HEK293 (cell line): ENCODE results near the gene EFCAB6.

Source experiments
- CTCF ChIA-PET: fragments of 350-600 bp; formaldehyde crosslinking; extraction: SDS; loops from one replicate; lab custom pipeline; 2021; ENCODE audit warnings: antibody characterized with exemption; lab: Yijun Ruan, JAX
- POLR2A ChIA-PET: fragments of 300-600 bp; formaldehyde crosslinking; extraction: SDS; loops from one replicate; lab custom pipeline; 2020; ENCODE audit warnings: antibody characterized with exemption, inconsistent platforms; lab: Yijun Ruan, JAX
- H3K27ac ChIP-seq: fragments of 200-500 bp; sonication (Bioruptor generic); 2 replicates; pipeline ENCODE4 v1.5.1; 2014; ENCODE audit warnings: low read depth, low read length, control low read depth, inconsistent platforms; ENCODE audit errors: extremely low read depth
- H3K36me3 ChIP-seq, 2 experiments: fragments of 200-500 bp in 1 of 2; sonication (Bioruptor generic) in 1 of 2; 1 replicate in 1 of 2; 2 replicates in 1 of 2; pipeline ENCODE4 v1.5.1; 2014 to 2017; ENCODE audit warnings: inconsistent platforms in 2 of 2, low read length in 2 of 2; ENCODE audit not compliant: control insufficient read depth in 2 of 2, insufficient read depth in 1 of 2
- H3K4me1 ChIP-seq: fragments of 200-500 bp; sonication (Bioruptor generic); 2 replicates; pipeline ENCODE4 v1.5.1; 2014; ENCODE audit warnings: mild to moderate bottlenecking, low read length, inconsistent platforms; ENCODE audit not compliant: control insufficient read depth, insufficient read depth
- H3K4me3 ChIP-seq: 2 replicates; pipeline ENCODE4 v1.5.1; 2011; ENCODE audit warnings: low read depth, mild to moderate bottlenecking, control low read depth, low read length, moderate library complexity
- H3K9me3 ChIP-seq: fragments of 200-500 bp; sonication (Bioruptor generic); 2 replicates; pipeline ENCODE4 v1.5.1; 2014; ENCODE audit warnings: low read depth, low read length, inconsistent platforms; ENCODE audit not compliant: control insufficient read depth, insufficient read depth
- IKZF3 ChIP-seq: fragments of 450-650 bp; IDR thresholded peaks from 2 replicates; pipeline ENCODE4 v1.5.0; 2018; ENCODE audit warnings: missing biosample characterization, mild to moderate bottlenecking, missing genetic modification characterization, moderate library complexity
- MZF1 ChIP-seq: fragments of 450-650 bp; formaldehyde crosslinking; IDR thresholded peaks from 2 replicates; pipeline ENCODE4 v1.5.1; 2017; ENCODE audit warnings: missing biosample characterization, missing genetic modification characterization, borderline replicate concordance
- RBAK ChIP-seq: fragments of 450-650 bp; formaldehyde crosslinking; IDR thresholded peaks from 2 replicates; pipeline ENCODE4 v1.5.1; 2016; ENCODE audit warnings: missing biosample characterization, missing genetic modification characterization
- SCRT2 ChIP-seq: fragments of 450-650 bp; formaldehyde crosslinking; IDR thresholded peaks from 2 replicates; pipeline ENCODE4 v1.5.1; 2016; ENCODE audit warnings: missing biosample characterization, missing genetic modification characterization
- SETDB1 ChIP-seq: IDR thresholded peaks from one replicate; pipeline ENCODE4 v1.6.1; 2017; ENCODE audit warnings: mild to moderate bottlenecking, low read length, moderate library complexity, mixed read lengths; ENCODE audit not compliant: insufficient read length
- YY2 ChIP-seq: fragments of 450-650 bp; formaldehyde crosslinking; IDR thresholded peaks from 2 replicates; pipeline ENCODE4 v1.5.1; 2016; ENCODE audit warnings: missing biosample characterization, missing genetic modification characterization
- ZBTB17 ChIP-seq: fragments of 450-650 bp; formaldehyde crosslinking; IDR thresholded peaks from 2 replicates; pipeline ENCODE4 v1.5.1; 2016; ENCODE audit warnings: missing biosample characterization, missing genetic modification characterization
- ZBTB20 ChIP-seq: fragments of 450-650 bp; formaldehyde crosslinking; IDR thresholded peaks from 2 replicates; pipeline ENCODE4 v1.5.1; 2016; ENCODE audit warnings: missing biosample characterization, missing genetic modification characterization
- ZEB2 ChIP-seq: fragments of 450-650 bp; formaldehyde crosslinking; IDR thresholded peaks from 2 replicates; pipeline ENCODE4 v1.5.1; 2016; ENCODE audit warnings: missing biosample characterization, missing genetic modification characterization
- ZFHX2 ChIP-seq: fragments of 450-650 bp; formaldehyde crosslinking; conservative IDR thresholded peaks from 2 replicates; pipeline ENCODE4 v1.5.1; 2016; ENCODE audit warnings: missing biosample characterization, missing genetic modification characterization
- ZNF10 ChIP-seq: fragments of 450-650 bp; formaldehyde crosslinking; IDR thresholded peaks from 2 replicates; pipeline ENCODE4 v1.5.1; 2017; ENCODE audit warnings: missing biosample characterization, missing genetic modification characterization
- ZNF132 ChIP-seq: fragments of 450-650 bp; formaldehyde crosslinking; IDR thresholded peaks from 2 replicates; pipeline ENCODE4 v1.5.1; 2017; ENCODE audit warnings: missing biosample characterization, missing genetic modification characterization, borderline replicate concordance
- ZNF157 ChIP-seq: fragments of 450-650 bp; formaldehyde crosslinking; IDR thresholded peaks from 2 replicates; pipeline ENCODE4 v1.5.1; 2016; ENCODE audit warnings: missing biosample characterization, missing genetic modification characterization
- ZNF16 ChIP-seq: fragments of 450-650 bp; formaldehyde crosslinking; IDR thresholded peaks from 2 replicates; pipeline ENCODE4 v1.5.1; 2016; ENCODE audit warnings: low read depth, missing biosample characterization, missing genetic modification characterization
- ZNF174 ChIP-seq: fragments of 450-650 bp; formaldehyde crosslinking; IDR thresholded peaks from 2 replicates; pipeline ENCODE4 v1.5.0; 2017; ENCODE audit warnings: missing biosample characterization, mild to moderate bottlenecking, missing genetic modification characterization
- ZNF302 ChIP-seq: fragments of 450-650 bp; formaldehyde crosslinking; IDR thresholded peaks from 2 replicates; pipeline ENCODE4 v1.5.1; 2016; ENCODE audit warnings: missing biosample characterization, missing genetic modification characterization, low read depth
- ZNF324 ChIP-seq: fragments of 450-650 bp; formaldehyde crosslinking; IDR thresholded peaks from 2 replicates; pipeline ENCODE4 v1.5.1; 2016; ENCODE audit warnings: missing biosample characterization, missing genetic modification characterization
- ZNF404 ChIP-seq: fragments of 450-650 bp; formaldehyde crosslinking; IDR thresholded peaks from 2 replicates; pipeline ENCODE4 v1.5.1; 2017; ENCODE audit warnings: missing biosample characterization, missing genetic modification characterization
- ZNF416 ChIP-seq: fragments of 450-650 bp; formaldehyde crosslinking; IDR thresholded peaks from 2 replicates; pipeline ENCODE4 v1.5.1; 2016; ENCODE audit warnings: missing biosample characterization, missing genetic modification characterization
- ZNF571 ChIP-seq: fragments of 450-650 bp; formaldehyde crosslinking; IDR thresholded peaks from 2 replicates; pipeline ENCODE4 v1.5.0; 2017; ENCODE audit warnings: missing biosample characterization, missing genetic modification characterization
- ZNF654 ChIP-seq: fragments of 450-650 bp; formaldehyde crosslinking; IDR thresholded peaks from 2 replicates; pipeline ENCODE4 v1.5.1; 2016; ENCODE audit warnings: low read depth, missing biosample characterization, missing genetic modification characterization
- ZNF701 ChIP-seq: fragments of 450-650 bp; formaldehyde crosslinking; IDR thresholded peaks from 2 replicates; pipeline ENCODE4 v1.5.1; 2016; ENCODE audit warnings: missing biosample characterization, missing genetic modification characterization
- ZNF843 ChIP-seq: fragments of 450-650 bp; formaldehyde crosslinking; IDR thresholded peaks from 2 replicates; pipeline ENCODE4 v1.5.1; 2016; ENCODE audit warnings: missing biosample characterization, missing genetic modification characterization
- ZSCAN16 ChIP-seq: fragments of 450-650 bp; formaldehyde crosslinking; IDR thresholded peaks from 2 replicates; pipeline ENCODE4 v1.5.1; 2016; ENCODE audit warnings: missing biosample characterization, missing genetic modification characterization
- TF ChIP-seq, protein P1 (sequence below): fragments of 450-650 bp; formaldehyde crosslinking; IDR thresholded peaks from 2 replicates; pipeline ENCODE4 v1.5.1; 2017; ENCODE audit warnings: missing biosample characterization, missing genetic modification characterization
- TF ChIP-seq, protein P2 (sequence below): fragments of 450-650 bp; formaldehyde crosslinking; IDR thresholded peaks from 2 replicates; pipeline ENCODE4 v1.5.1; 2016; ENCODE audit warnings: missing biosample characterization, missing genetic modification characterization
- TF ChIP-seq, protein P3 (sequence below): fragments of 450-650 bp; formaldehyde crosslinking; IDR thresholded peaks from 2 replicates; pipeline ENCODE4 v1.5.1; 2016; ENCODE audit warnings: missing biosample characterization, missing genetic modification characterization
- TF ChIP-seq, protein P4 (sequence below): fragments of 450-650 bp; formaldehyde crosslinking; optimal IDR thresholded peaks from 2 replicates; pipeline ENCODE3; 2016; ENCODE audit warnings: missing biosample characterization, mild to moderate bottlenecking, missing genetic modification characterization
- TF ChIP-seq, protein P5 (sequence below): fragments of 450-650 bp; formaldehyde crosslinking; IDR thresholded peaks from 2 replicates; pipeline ENCODE4 v1.5.1; 2016; ENCODE audit warnings: missing biosample characterization, missing genetic modification characterization

The EFCAB6 gene

DNA sequence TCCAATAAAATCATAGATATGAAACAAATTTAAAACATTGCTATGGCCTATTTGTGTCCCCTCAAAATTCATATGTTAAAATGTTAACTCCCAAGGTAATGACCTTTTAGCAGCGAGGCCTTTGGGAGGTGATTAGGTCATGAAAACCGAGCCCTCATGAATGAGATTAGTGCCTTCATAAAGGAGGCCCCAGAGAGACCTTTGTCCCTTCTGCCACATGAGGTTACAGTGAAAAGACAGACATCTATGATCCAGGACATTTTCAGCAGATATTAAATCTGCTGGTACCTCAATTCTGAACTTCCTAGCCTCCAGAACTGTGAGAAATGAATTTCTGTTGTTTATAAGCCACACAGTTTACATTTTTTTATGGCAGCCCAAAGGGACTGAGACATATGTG is 228.6 kb downstream of the EFCAB6 start:
- ChIA-PET CTCF (no interaction called here), POLR2A (no interaction called here)
- H3K4me3 ChIP-seq: no peak overlapping the region
- no peaks in the 10 kb centered on the region for H3K36me3 ChIP-seq
- H3K9me3 ChIP-seq: no peaks in the 10 kb centered on the region
- TF ChIP-seq, protein P1, sequence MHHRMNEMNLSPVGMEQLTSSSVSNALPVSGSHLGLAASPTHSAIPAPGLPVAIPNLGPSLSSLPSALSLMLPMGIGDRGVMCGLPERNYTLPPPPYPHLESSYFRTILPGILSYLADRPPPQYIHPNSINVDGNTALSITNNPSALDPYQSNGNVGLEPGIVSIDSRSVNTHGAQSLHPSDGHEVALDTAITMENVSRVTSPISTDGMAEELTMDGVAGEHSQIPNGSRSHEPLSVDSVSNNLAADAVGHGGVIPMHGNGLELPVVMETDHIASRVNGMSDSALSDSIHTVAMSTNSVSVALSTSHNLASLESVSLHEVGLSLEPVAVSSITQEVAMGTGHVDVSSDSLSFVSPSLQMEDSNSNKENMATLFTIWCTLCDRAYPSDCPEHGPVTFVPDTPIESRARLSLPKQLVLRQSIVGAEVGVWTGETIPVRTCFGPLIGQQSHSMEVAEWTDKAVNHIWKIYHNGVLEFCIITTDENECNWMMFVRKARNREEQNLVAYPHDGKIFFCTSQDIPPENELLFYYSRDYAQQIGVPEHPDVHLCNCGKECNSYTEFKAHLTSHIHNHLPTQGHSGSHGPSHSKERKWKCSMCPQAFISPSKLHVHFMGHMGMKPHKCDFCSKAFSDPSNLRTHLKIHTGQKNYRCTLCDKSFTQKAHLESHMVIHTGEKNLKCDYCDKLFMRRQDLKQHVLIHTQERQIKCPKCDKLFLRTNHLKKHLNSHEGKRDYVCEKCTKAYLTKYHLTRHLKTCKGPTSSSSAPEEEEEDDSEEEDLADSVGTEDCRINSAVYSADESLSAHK (tag by site-specific recombination): no peak
- TF ChIP-seq, protein P2, sequence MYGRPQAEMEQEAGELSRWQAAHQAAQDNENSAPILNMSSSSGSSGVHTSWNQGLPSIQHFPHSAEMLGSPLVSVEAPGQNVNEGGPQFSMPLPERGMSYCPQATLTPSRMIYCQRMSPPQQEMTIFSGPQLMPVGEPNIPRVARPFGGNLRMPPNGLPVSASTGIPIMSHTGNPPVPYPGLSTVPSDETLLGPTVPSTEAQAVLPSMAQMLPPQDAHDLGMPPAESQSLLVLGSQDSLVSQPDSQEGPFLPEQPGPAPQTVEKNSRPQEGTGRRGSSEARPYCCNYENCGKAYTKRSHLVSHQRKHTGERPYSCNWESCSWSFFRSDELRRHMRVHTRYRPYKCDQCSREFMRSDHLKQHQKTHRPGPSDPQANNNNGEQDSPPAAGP (tag by site-specific recombination): no peak
- no peak for TF ChIP-seq ZNF10 (tag by site-specific recombination)
- TF ChIP-seq ZBTB20 (tag by site-specific recombination): no peak
- TF ChIP-seq ZNF416 (tag by site-specific recombination): no peak
- TF ChIP-seq, protein P3, sequence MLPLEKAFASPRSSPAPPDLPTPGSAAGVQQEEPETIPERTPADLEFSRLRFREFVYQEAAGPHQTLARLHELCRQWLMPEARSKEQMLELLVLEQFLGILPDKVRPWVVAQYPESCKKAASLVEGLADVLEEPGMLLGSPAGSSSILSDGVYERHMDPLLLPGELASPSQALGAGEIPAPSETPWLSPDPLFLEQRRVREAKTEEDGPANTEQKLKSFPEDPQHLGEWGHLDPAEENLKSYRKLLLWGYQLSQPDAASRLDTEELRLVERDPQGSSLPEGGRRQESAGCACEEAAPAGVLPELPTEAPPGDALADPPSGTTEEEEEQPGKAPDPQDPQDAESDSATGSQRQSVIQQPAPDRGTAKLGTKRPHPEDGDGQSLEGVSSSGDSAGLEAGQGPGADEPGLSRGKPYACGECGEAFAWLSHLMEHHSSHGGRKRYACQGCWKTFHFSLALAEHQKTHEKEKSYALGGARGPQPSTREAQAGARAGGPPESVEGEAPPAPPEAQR (tag by site-specific recombination): no peak
- no peak for TF ChIP-seq ZBTB17 (tag by site-specific recombination)
- TF ChIP-seq ZNF157 (tag by site-specific recombination): no peak
- TF ChIP-seq ZNF701 (tag by site-specific recombination): no peak
- TF ChIP-seq ZNF174: no peak
- TF ChIP-seq, protein P4, sequence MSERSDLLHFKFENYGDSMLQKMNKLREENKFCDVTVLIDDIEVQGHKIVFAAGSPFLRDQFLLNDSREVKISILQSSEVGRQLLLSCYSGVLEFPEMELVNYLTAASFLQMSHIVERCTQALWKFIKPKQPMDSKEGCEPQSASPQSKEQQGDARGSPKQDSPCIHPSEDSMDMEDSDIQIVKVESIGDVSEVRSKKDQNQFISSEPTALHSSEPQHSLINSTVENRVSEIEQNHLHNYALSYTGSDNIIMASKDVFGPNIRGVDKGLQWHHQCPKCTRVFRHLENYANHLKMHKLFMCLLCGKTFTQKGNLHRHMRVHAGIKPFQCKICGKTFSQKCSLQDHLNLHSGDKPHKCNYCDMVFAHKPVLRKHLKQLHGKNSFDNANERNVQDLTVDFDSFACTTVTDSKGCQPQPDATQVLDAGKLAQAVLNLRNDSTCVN (tag by site-specific recombination): no peak
- TF ChIP-seq YY2 (tag by site-specific recombination): no peak
- no peak for TF ChIP-seq ZSCAN16 (tag by site-specific recombination)
- TF ChIP-seq ZFHX2 (tag by site-specific recombination): no peak
- no peak for TF ChIP-seq ZEB2 (tag by site-specific recombination)
- TF ChIP-seq ZNF132 (tag by site-specific recombination): no peak
- no peak for TF ChIP-seq ZNF654 (tag by site-specific recombination)
- no peak overlapping the region for H3K27ac ChIP-seq
- no peaks in the 10 kb centered on the region for H3K4me1 ChIP-seq

DNA sequence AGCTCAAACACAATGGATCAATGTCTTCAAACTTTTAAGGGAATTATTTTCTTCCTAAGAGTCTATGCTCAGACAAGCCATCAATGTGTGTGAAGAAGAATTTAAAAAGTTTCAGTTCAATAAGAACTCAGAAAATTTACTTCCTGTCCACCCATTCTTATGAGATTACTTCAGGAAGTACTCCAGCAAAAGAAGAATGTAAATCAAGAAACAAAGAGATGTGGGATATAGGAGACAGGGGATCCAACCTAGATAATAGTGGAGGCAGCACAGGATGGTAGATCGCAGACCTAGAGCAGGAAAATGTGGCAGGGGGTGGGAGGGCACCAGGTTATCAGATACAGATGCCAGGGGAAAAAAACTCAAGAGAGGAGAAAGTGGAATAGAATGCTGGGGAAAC is 229.7 kb downstream of the EFCAB6 start:
- no peaks in the 10 kb centered on the region for H3K4me1 ChIP-seq
- H3K9me3 ChIP-seq: no peaks in the 10 kb centered on the region
- no peaks in the 10 kb centered on the region for H3K36me3 ChIP-seq
- POLR2A ChIA-PET: no interaction called here
- no peak overlapping the region for H3K4me3 ChIP-seq
- no peak overlapping the region for H3K27ac ChIP-seq
- CTCF ChIA-PET: no interaction called here
- no peak for TF ChIP-seq IKZF3 (tag by site-specific recombination)
- TF ChIP-seq ZNF571 (tag by site-specific recombination): no peak
- TF ChIP-seq, protein P3 (tag by site-specific recombination): no peak
- peak; percentile 87 for TF ChIP-seq SETDB1
- no peak for TF ChIP-seq SCRT2 (tag by site-specific recombination)
- no peak for TF ChIP-seq ZNF16
- TF ChIP-seq ZNF324 (tag by site-specific recombination): no peak
- TF ChIP-seq ZNF404 (tag by site-specific recombination): no peak
- TF ChIP-seq, protein P5, sequence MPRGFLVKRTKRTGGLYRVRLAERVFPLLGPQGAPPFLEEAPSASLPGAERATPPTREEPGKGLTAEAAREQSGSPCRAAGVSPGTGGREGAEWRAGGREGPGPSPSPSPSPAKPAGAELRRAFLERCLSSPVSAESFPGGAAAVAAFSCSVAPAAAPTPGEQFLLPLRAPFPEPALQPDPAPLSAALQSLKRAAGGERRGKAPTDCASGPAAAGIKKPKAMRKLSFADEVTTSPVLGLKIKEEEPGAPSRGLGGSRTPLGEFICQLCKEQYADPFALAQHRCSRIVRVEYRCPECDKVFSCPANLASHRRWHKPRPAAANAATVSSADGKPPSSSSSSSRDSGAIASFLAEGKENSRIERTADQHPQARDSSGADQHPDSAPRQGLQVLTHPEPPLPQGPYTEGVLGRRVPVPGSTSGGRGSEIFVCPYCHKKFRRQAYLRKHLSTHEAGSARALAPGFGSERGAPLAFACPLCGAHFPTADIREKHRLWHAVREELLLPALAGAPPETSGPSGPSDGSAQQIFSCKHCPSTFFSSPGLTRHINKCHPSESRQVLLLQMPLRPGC (tag by site-specific recombination): no peak
- TF ChIP-seq RBAK (tag by site-specific recombination): no peak
- TF ChIP-seq ZNF843 (tag by site-specific recombination): no peak
- TF ChIP-seq ZNF302: no peak
- TF ChIP-seq MZF1: no peak
